ENCODE results near the gene WDFY4. TPM values are rescaled to one million over a fixed set of nuclear protein-coding genes. Genes with fewer than 3 reads are reported as not detected.

The WDFY4 gene
- polyA plus RNA-seq, 1 donor from 2014 or later = not detected

DNA sequence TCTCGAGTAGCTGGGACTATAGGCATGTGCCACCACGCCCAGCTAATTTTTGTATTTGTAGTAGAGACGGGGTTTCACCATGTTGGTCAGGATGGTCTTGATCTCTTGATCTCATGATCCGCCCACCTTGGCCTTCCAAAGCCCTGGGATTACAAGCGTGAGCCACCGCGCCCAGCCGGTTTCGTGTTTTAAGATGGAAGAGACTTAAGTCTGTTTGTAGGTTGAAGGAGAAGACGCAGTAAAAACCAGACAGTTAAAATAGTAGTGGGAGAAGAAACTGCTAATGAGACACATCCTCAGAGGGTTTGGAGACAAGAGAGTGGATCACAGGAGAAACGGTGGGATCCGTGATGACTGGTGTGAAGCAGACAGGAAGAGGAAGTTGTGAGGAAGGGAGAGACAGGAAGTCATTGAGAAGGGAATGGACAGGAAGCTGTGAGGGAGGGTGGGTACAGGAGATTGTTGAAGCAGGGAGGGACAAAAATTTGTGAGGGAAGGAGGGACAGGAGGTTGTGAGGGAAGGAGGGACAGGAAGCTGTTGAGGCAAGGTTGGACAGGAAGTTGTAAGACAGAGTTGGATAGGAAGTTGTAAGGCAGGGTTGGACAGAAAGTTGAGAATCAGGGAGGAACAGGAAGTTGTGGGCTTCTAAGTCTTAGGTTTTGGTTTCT, 115.5 kb downstream of the WDFY4 start:
- no peak for TF ChIP-seq RAD21 (conservative IDR thresholded peaks at IDR 0.05)
- TF ChIP-seq CTCF (IDR thresholded peaks at IDR 0.05; ENCODE audit: poor library complexity, severe bottlenecking) = no peak
- TF ChIP-seq POLR2AphosphoS5 (IDR thresholded peaks at IDR 0.05) = no peak
- TF ChIP-seq SMC3 (conservative IDR thresholded peaks at IDR 0.05; ENCODE audit: poor library complexity) = no peak
- no peak for TF ChIP-seq TAF1 (IDR thresholded peaks at IDR 0.05; ENCODE audit: low read depth)
- TF ChIP-seq EZH2 (IDR thresholded peaks at IDR 0.05; ENCODE audit: borderline replicate concordance, insufficient read depth, low read length, poor library complexity, severe bottlenecking) = no peak
- TF ChIP-seq, protein P1, sequence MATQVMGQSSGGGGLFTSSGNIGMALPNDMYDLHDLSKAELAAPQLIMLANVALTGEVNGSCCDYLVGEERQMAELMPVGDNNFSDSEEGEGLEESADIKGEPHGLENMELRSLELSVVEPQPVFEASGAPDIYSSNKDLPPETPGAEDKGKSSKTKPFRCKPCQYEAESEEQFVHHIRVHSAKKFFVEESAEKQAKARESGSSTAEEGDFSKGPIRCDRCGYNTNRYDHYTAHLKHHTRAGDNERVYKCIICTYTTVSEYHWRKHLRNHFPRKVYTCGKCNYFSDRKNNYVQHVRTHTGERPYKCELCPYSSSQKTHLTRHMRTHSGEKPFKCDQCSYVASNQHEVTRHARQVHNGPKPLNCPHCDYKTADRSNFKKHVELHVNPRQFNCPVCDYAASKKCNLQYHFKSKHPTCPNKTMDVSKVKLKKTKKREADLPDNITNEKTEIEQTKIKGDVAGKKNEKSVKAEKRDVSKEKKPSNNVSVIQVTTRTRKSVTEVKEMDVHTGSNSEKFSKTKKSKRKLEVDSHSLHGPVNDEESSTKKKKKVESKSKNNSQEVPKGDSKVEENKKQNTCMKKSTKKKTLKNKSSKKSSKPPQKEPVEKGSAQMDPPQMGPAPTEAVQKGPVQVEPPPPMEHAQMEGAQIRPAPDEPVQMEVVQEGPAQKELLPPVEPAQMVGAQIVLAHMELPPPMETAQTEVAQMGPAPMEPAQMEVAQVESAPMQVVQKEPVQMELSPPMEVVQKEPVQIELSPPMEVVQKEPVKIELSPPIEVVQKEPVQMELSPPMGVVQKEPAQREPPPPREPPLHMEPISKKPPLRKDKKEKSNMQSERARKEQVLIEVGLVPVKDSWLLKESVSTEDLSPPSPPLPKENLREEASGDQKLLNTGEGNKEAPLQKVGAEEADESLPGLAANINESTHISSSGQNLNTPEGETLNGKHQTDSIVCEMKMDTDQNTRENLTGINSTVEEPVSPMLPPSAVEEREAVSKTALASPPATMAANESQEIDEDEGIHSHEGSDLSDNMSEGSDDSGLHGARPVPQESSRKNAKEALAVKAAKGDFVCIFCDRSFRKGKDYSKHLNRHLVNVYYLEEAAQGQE (IDR thresholded peaks at IDR 0.05; ENCODE audit: borderline replicate concordance) = no peak
- TF ChIP-seq MXI1 (conservative IDR thresholded peaks at IDR 0.05; ENCODE audit: poor library complexity, severe bottlenecking) = no peak
- TF ChIP-seq EP300 (conservative IDR thresholded peaks at IDR 0.05; ENCODE audit: poor library complexity, severe bottlenecking) = no peak
- Histone ChIP-seq H3K79me2 (replicated peaks; ENCODE audit: insufficient read depth, low read length) (no peaks in the 10 kb centered on the region), H3K36me3 (ENCODE audit: insufficient read depth, low read length) (no peaks in the 10 kb centered on the region), H3K4me3 (ENCODE audit: low read length) (no peak overlapping the region), H3K27ac (ENCODE audit: low read length) (no peak overlapping the region), H3K27me3 (ENCODE audit: insufficient read depth, low read depth, low read length) (no peaks in the 10 kb centered on the region), H3K4me2 (ENCODE audit: low read length) (no peak overlapping the region), H4K20me1 (ENCODE audit: insufficient read depth) (no peaks in the 10 kb centered on the region), H3K9ac (ENCODE audit: low read length) (no peak overlapping the region), H3F3A (ENCODE audit: insufficient read depth, low read length, poor library complexity, severe bottlenecking) (no peaks in the 10 kb centered on the region), H3K9me2 (ENCODE audit: insufficient read depth, low read length) (no peaks in the 10 kb centered on the region), H2AFZ (ENCODE audit: low read depth, low read length) (no peak overlapping the region), H3K9me3 (ENCODE audit: low read length) (no peaks in the 10 kb centered on the region)

GRCh38 chr10:48801001-48801421, 116.3 kb downstream of the WDFY4 start:
- Histone ChIP-seq H3F3A (ENCODE audit: insufficient read depth, low read length, poor library complexity, severe bottlenecking) (no peaks in the 10 kb centered on the region), H3K9me2 (ENCODE audit: insufficient read depth, low read length) (no peaks in the 10 kb centered on the region), H3K27ac (ENCODE audit: low read length) (no peak overlapping the region), H3K9ac (ENCODE audit: low read length) (no peak overlapping the region), H2AFZ (ENCODE audit: low read depth, low read length) (no peak overlapping the region), H3K4me2 (ENCODE audit: low read length) (no peak overlapping the region), H3K27me3 (ENCODE audit: insufficient read depth, low read depth, low read length) (no peaks in the 10 kb centered on the region), H3K79me2 (replicated peaks; ENCODE audit: insufficient read depth, low read length) (no peaks in the 10 kb centered on the region), H3K9me3 (ENCODE audit: low read length) (no peaks in the 10 kb centered on the region), H4K20me1 (ENCODE audit: insufficient read depth) (no peaks in the 10 kb centered on the region), H3K4me3 (ENCODE audit: low read length) (no peak overlapping the region), H3K36me3 (ENCODE audit: insufficient read depth, low read length) (no peaks in the 10 kb centered on the region)
- no peak for TF ChIP-seq RAD21 (conservative IDR thresholded peaks at IDR 0.05)
